OCI-LY7 (cell line): ENCODE measurements around the gene NSUN2.
A peak's percentile ranks its signal among the peaks of the same experiment; 100 is the strongest.

Experiments
- EZH2phosphoT487 ChIP-seq: fragments of 200-600 bp; sonication (generic); IDR thresholded peaks from 2 replicates; pipeline ENCODE4 v1.6.1; 2018; ENCODE audit warnings: low read depth, borderline replicate concordance, mild to moderate bottlenecking, mixed run types, antibody characterized with exemption, low read length, moderate library complexity, mixed read lengths
- TF ChIP-seq, protein P1 (sequence below): fragments of 200-600 bp; sonication (generic); conservative IDR thresholded peaks from 2 replicates; pipeline ENCODE4 v1.5.1; 2014; ENCODE audit warnings: mild to moderate bottlenecking, antibody characterized with exemption, low read length, moderate library complexity, mixed read lengths

DNA sequence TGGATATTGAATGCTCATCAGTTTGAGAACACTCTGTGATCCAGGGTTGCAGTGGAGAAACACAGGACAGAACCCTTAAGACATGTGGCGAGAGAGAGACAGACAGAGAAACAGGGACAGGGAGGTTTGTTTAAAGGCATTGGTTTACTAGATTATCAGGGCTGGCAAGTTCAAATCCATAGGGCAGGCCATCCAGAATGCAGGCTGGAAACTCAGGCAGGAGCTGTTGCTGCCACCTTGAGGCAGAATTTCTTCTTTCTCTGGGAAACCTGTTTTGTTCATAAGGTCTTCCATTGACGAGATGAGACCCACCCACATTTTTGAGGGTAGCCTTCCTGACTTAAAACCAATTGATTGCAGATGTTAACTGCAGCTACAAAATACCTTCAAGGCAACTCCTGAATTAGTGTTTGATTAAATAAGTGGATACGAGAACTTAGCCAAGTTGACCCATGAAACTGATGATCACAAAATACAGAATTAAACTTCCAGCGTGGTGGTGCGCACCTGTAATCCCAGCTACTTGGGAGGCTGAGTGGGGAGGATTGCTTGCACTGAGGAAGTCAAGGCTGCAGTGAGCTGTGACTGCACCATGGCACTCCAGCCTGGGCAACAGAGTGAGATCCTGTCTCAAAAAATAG is 55.9 kb downstream of the NSUN2 start:
- TF ChIP-seq, protein P1, sequence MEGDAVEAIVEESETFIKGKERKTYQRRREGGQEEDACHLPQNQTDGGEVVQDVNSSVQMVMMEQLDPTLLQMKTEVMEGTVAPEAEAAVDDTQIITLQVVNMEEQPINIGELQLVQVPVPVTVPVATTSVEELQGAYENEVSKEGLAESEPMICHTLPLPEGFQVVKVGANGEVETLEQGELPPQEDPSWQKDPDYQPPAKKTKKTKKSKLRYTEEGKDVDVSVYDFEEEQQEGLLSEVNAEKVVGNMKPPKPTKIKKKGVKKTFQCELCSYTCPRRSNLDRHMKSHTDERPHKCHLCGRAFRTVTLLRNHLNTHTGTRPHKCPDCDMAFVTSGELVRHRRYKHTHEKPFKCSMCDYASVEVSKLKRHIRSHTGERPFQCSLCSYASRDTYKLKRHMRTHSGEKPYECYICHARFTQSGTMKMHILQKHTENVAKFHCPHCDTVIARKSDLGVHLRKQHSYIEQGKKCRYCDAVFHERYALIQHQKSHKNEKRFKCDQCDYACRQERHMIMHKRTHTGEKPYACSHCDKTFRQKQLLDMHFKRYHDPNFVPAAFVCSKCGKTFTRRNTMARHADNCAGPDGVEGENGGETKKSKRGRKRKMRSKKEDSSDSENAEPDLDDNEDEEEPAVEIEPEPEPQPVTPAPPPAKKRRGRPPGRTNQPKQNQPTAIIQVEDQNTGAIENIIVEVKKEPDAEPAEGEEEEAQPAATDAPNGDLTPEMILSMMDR, result peak; percentile 75
- TF ChIP-seq EZH2phosphoT487, result no peak
